ENCODE data around the gene ARHGEF10L. TPM values are rescaled to one million over a fixed set of nuclear protein-coding genes. Genes with fewer than 3 reads are reported as not detected.

The ARHGEF10L gene
- total RNA-seq, 1 donor from 2014 or later, result 20.3 TPM

GRCh38 chr1:17551755-17552234 is 12.3 kb downstream of the ARHGEF10L start:
- no peaks in the 10 kb centered on the region for H3K27me3 ChIP-seq
- peak overlapping the region; percentile 60 for H3K27ac Mint-ChIP-seq
- H3K27me3 Mint-ChIP-seq (ENCODE audit: insufficient read depth, low read depth), result peaks cover 10% of the 10 kb centered on the region
- H3K4me3 ChIP-seq, result no peak overlapping the region
- H3K79me2 ChIP-seq (ENCODE audit: low read depth), result peaks cover 74% of the 10 kb centered on the region
- H3K36me3 ChIP-seq, result no peaks in the 10 kb centered on the region
- peak overlapping the region; percentile 25 for H3K4me2 ChIP-seq
- H3K36me3 Mint-ChIP-seq, result peaks cover 4% of the 10 kb centered on the region
- no peaks in the 10 kb centered on the region for H3K9me3 Mint-ChIP-seq
- no peaks in the 10 kb centered on the region for H3K9me3 ChIP-seq (ENCODE audit: low read depth)
- H2AFZ ChIP-seq (replicated peaks), result no peak overlapping the region
- peaks cover 16% of the 10 kb centered on the region for H3F3A ChIP-seq (ENCODE audit: low read depth)
- peaks cover 52% of the 10 kb centered on the region for H3K4me1 Mint-ChIP-seq
- no peak overlapping the region for H3K4me3 Mint-ChIP-seq
- TF ChIP-seq EZH2phosphoT487 (IDR thresholded peaks at IDR 0.05) (no peak), EZH2 (IDR thresholded peaks at IDR 0.05) (no peak)
- TF ChIP-seq, protein P1, sequence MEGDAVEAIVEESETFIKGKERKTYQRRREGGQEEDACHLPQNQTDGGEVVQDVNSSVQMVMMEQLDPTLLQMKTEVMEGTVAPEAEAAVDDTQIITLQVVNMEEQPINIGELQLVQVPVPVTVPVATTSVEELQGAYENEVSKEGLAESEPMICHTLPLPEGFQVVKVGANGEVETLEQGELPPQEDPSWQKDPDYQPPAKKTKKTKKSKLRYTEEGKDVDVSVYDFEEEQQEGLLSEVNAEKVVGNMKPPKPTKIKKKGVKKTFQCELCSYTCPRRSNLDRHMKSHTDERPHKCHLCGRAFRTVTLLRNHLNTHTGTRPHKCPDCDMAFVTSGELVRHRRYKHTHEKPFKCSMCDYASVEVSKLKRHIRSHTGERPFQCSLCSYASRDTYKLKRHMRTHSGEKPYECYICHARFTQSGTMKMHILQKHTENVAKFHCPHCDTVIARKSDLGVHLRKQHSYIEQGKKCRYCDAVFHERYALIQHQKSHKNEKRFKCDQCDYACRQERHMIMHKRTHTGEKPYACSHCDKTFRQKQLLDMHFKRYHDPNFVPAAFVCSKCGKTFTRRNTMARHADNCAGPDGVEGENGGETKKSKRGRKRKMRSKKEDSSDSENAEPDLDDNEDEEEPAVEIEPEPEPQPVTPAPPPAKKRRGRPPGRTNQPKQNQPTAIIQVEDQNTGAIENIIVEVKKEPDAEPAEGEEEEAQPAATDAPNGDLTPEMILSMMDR (IDR thresholded peaks at IDR 0.05), result no peak
- H3K4me1 ChIP-seq, result peaks cover 28% of the 10 kb centered on the region
- no peak overlapping the region for H3K9ac ChIP-seq
- H4K20me1 ChIP-seq (ENCODE audit: low read depth), result peaks cover 82% of the 10 kb centered on the region
- no peak for DNase-seq (ENCODE audit: low spot score)
- no peak overlapping the region for H3K27ac ChIP-seq

- H3K27ac Mint-ChIP-seq, result peak overlapping the region; percentile 50
- no peak for TF ChIP-seq EZH2 (IDR thresholded peaks at IDR 0.05)
- TF ChIP-seq, protein P1 (IDR thresholded peaks at IDR 0.05), result no peak
- peaks cover 38% of the 10 kb centered on the region for H3K4me1 Mint-ChIP-seq
- H2AFZ ChIP-seq (replicated peaks), result no peak overlapping the region
- no peak overlapping the region for H3K4me2 ChIP-seq
- no peaks in the 10 kb centered on the region for H3K9me3 ChIP-seq (ENCODE audit: low read depth)
- no peak overlapping the region for H3K4me3 Mint-ChIP-seq
- peaks cover 87% of the 10 kb centered on the region for H4K20me1 ChIP-seq (ENCODE audit: low read depth)
- H3F3A ChIP-seq (ENCODE audit: low read depth), result peaks cover 9% of the 10 kb centered on the region
- H3K4me1 ChIP-seq, result peaks cover 20% of the 10 kb centered on the region
- no peak overlapping the region for H3K27ac ChIP-seq
- peaks cover 71% of the 10 kb centered on the region for H3K79me2 ChIP-seq (ENCODE audit: low read depth)
- no peaks in the 10 kb centered on the region for H3K27me3 ChIP-seq
- H3K36me3 ChIP-seq, result no peaks in the 10 kb centered on the region
- no peak for DNase-seq (ENCODE audit: low spot score)
- no peaks in the 10 kb centered on the region for H3K36me3 Mint-ChIP-seq
- H3K4me3 ChIP-seq, result no peak overlapping the region
- H3K9ac ChIP-seq, result no peak overlapping the region
- peaks cover 10% of the 10 kb centered on the region for H3K27me3 Mint-ChIP-seq (ENCODE audit: insufficient read depth, low read depth)
- no peaks in the 10 kb centered on the region for H3K9me3 Mint-ChIP-seq
Measured at GRCh38 chr1:17553975-17554700, 14.6 kb downstream of the ARHGEF10L start.

GRCh38 chr1:17554954-17555353 is 15.5 kb downstream of the ARHGEF10L start:
- H3K4me2 ChIP-seq, result no peak overlapping the region
- no peaks in the 10 kb centered on the region for H3K36me3 ChIP-seq

More at GRCh38 chr1:17554954-17555353, 15.5 kb downstream of the ARHGEF10L start:
- DNase-seq (ENCODE audit: low spot score), result no peak
- H2AFZ ChIP-seq (replicated peaks), result no peak overlapping the region
- Mint-ChIP-seq H3K9me3 (no peaks in the 10 kb centered on the region), H3K4me1 (peaks cover 36% of the 10 kb centered on the region), H3K4me3 (no peak overlapping the region), H3K27me3 (ENCODE audit: insufficient read depth, low read depth) (peaks cover 9% of the 10 kb centered on the region), H3K27ac (no peak overlapping the region), H3K36me3 (no peaks in the 10 kb centered on the region)
- H3F3A ChIP-seq (ENCODE audit: low read depth), result peaks cover 9% of the 10 kb centered on the region
- H4K20me1 ChIP-seq (ENCODE audit: low read depth), result peaks cover 87% of the 10 kb centered on the region
- no peaks in the 10 kb centered on the region for H3K9me3 ChIP-seq (ENCODE audit: low read depth)
- H3K4me1 ChIP-seq, result peaks cover 25% of the 10 kb centered on the region
- TF ChIP-seq, protein P1 (IDR thresholded peaks at IDR 0.05), result no peak
- TF ChIP-seq EZH2 (IDR thresholded peaks at IDR 0.05) (no peak), EZH2phosphoT487 (IDR thresholded peaks at IDR 0.05) (no peak)
- H3K27ac ChIP-seq, result no peak overlapping the region
- H3K9ac ChIP-seq, result no peak overlapping the region
- peaks cover 71% of the 10 kb centered on the region for H3K79me2 ChIP-seq (ENCODE audit: low read depth)
- H3K4me3 ChIP-seq, result no peak overlapping the region
- H3K27me3 ChIP-seq, result no peaks in the 10 kb centered on the region

Data from neural progenitor cell (in vitro differentiated cells).